Measurements from ENCODE around the gene CALN1.

DNA sequence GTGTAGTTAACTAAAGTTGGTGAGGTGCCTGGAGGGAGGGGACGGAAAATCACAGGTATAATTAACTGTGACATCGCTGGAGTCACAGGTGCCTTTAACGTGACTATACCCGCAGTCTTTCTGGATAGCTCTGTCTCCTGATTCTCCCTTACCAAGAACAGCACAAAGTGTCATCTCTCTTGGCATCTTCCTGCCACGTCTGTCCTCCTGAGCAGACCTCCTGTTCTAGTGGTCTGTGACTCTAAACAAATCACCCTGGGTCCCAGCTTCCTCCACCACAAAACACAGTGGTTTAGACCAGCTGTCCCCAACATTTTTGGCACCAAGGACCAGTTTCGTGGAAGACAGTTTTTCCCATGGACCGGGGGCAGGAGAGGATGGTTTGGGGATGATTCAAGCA is 90.5 kb downstream of the CALN1 start:
- TF ChIP-seq, protein P1, sequence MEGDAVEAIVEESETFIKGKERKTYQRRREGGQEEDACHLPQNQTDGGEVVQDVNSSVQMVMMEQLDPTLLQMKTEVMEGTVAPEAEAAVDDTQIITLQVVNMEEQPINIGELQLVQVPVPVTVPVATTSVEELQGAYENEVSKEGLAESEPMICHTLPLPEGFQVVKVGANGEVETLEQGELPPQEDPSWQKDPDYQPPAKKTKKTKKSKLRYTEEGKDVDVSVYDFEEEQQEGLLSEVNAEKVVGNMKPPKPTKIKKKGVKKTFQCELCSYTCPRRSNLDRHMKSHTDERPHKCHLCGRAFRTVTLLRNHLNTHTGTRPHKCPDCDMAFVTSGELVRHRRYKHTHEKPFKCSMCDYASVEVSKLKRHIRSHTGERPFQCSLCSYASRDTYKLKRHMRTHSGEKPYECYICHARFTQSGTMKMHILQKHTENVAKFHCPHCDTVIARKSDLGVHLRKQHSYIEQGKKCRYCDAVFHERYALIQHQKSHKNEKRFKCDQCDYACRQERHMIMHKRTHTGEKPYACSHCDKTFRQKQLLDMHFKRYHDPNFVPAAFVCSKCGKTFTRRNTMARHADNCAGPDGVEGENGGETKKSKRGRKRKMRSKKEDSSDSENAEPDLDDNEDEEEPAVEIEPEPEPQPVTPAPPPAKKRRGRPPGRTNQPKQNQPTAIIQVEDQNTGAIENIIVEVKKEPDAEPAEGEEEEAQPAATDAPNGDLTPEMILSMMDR (conservative IDR thresholded peaks at IDR 0.05; ENCODE audit: low read depth in 2 of 2) = no peak
- TF ChIP-seq, protein P2, sequence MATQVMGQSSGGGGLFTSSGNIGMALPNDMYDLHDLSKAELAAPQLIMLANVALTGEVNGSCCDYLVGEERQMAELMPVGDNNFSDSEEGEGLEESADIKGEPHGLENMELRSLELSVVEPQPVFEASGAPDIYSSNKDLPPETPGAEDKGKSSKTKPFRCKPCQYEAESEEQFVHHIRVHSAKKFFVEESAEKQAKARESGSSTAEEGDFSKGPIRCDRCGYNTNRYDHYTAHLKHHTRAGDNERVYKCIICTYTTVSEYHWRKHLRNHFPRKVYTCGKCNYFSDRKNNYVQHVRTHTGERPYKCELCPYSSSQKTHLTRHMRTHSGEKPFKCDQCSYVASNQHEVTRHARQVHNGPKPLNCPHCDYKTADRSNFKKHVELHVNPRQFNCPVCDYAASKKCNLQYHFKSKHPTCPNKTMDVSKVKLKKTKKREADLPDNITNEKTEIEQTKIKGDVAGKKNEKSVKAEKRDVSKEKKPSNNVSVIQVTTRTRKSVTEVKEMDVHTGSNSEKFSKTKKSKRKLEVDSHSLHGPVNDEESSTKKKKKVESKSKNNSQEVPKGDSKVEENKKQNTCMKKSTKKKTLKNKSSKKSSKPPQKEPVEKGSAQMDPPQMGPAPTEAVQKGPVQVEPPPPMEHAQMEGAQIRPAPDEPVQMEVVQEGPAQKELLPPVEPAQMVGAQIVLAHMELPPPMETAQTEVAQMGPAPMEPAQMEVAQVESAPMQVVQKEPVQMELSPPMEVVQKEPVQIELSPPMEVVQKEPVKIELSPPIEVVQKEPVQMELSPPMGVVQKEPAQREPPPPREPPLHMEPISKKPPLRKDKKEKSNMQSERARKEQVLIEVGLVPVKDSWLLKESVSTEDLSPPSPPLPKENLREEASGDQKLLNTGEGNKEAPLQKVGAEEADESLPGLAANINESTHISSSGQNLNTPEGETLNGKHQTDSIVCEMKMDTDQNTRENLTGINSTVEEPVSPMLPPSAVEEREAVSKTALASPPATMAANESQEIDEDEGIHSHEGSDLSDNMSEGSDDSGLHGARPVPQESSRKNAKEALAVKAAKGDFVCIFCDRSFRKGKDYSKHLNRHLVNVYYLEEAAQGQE (IDR thresholded peaks at IDR 0.05; ENCODE audit: unreplicated experiment) = no peak
- TF ChIP-seq EZH2 (IDR thresholded peaks at IDR 0.05; ENCODE audit: low read depth, unreplicated experiment) (no peak), POLR2AphosphoS5 (IDR thresholded peaks at IDR 0.05; ENCODE audit: low read depth) (no peak), EZH2phosphoT487 (IDR thresholded peaks at IDR 0.05; ENCODE audit: unreplicated experiment) (no peak), ZNF114 (CRISPR knock-in tag; IDR thresholded peaks at IDR 0.05) (no peak), JUNB (IDR thresholded peaks at IDR 0.05; ENCODE audit: unreplicated experiment) (no peak), ZNF331 (CRISPR knock-in tag; IDR thresholded peaks at IDR 0.05; ENCODE audit: low read depth) (no peak), CREB1 (CRISPR knock-in tag; IDR thresholded peaks at IDR 0.05; ENCODE audit: low read depth) (no peak)

All from GM23338 (cell line).